Lower lobe of right lung (tissue), 2 donors: Measurements from ENCODE around the gene NBPF12. TPM values are rescaled to one million over a fixed set of nuclear protein-coding genes. Genes with fewer than 3 reads are reported as not detected.
"Not testable (repeated sequence)": the region's sequence is repeated elsewhere in the genome, so short reads cannot be mapped to it uniquely, and the experiment has no call there.

Experiments
- ATAC-seq, 2 donors: fragments of 200-7000 bp; cut with Tn5 transposase; one replicate each; pipeline ENCODE4 v1.9.1; 2020 to 2022; ENCODE audit warnings: mild to moderate bottlenecking in 2 of 2, moderate library complexity in 2 of 2
- DNase-seq: peaks from one replicate; pipeline ENCODE4 v3.0.0-alpha.2; 2020
- H3K27ac ChIP-seq: fragments of 200-600 bp; one replicate; pipeline ENCODE4 v1.8.0; 2022
- H3K27me3 ChIP-seq: fragments of 200-600 bp; one replicate; pipeline ENCODE4 v1.8.0; 2022; ENCODE audit warnings: low read depth
- H3K36me3 ChIP-seq: fragments of 200-600 bp; one replicate; pipeline ENCODE4 v1.8.0; 2022; ENCODE audit warnings: mild to moderate bottlenecking
- H3K4me1 ChIP-seq: fragments of 200-600 bp; one replicate; pipeline ENCODE4 v1.8.0; 2022
- H3K4me3 ChIP-seq: fragments of 200-600 bp; one replicate; pipeline ENCODE4 v1.8.0; 2022; ENCODE audit warnings: mild to moderate bottlenecking
- H3K9me3 ChIP-seq: fragments of 200-600 bp; one replicate; pipeline ENCODE4 v1.8.0; 2022
- CTCF ChIP-seq: fragments of 200-600 bp; IDR thresholded peaks from one replicate; pipeline ENCODE4 v1.8.0; 2022; ENCODE audit warnings: antibody characterized with exemption, mild to moderate bottlenecking
- intact Hi-C: fragments of 100-400 bp; cut with DNase I; formaldehyde crosslinking; loops from one replicate; pipeline ENCODE4 v1.11.0; 2022
- total RNA-seq: library from RNA; stranded (reverse); fragmentation: NEBNext Ultra II Directional; extraction: Animal tissue kit (Norgen Biotek cat#: 25700); gene quantifications from one replicate; pipeline ENCODE4 v1.2.1, GENCODE V29; 2021
- donor health status: DM: no; HTN: yes; CAD: no; lungs with severe emphysema.

NBPF12 gene
- total RNA-seq, 1 donor from 2014 or later: 14.6 TPM

DNA sequence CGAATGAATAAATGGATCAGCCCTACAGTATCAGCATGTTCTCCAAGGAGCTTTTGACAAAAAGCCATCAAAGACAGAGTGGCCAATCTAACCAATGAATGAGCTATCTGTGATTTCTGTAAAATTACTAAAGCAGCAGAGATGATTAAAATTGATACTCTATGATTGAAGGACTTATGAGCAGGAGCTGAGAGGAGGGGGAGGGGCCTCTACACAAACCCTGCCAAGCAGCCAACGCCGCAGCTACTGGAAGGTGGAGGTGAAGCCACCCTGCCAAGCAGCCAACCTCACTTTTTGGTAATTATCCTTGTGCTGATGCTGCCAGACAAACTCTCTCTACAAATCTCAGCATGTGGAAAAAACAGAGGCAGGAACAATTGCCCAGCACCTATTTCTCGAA lies 88.9 kb downstream of the NBPF12 start:
- H3K4me1 ChIP-seq, H3K36me3 ChIP-seq, H3K27ac ChIP-seq, intact Hi-C loops, H3K27me3 ChIP-seq, H3K9me3 ChIP-seq, ATAC-seq, DNase-seq, H3K4me3 ChIP-seq: not testable (repeated sequence)

- H3K9me3 ChIP-seq, ATAC-seq, H3K4me1 ChIP-seq, H3K4me3 ChIP-seq, H3K27ac ChIP-seq, H3K36me3 ChIP-seq, H3K27me3 ChIP-seq, intact Hi-C loops, DNase-seq: not testable (repeated sequence)
Measured at GRCh38 chr1:147030066-147030653, 92.0 kb downstream of the NBPF12 start.

DNA sequence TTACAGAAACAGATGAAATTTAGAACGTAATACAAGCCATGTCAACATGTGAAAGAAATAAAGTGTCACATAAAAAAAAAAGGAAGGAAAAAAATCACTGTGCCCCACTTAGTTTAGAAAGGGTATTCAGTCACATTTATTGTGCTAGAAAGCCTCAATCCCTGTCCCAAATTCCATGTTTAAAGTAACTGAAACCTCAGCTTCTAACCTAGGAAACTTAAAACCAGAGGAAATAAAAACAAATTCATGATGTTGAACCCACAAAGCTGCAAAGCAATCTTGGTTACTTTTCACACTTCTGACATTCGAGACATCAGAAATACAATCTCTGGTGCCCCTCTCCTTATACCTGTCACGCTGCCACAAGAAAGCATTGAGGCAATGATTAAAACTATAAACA lies 101.8 kb downstream of the NBPF12 start:
- DNase-seq: no peak
- H3K27ac ChIP-seq: no peak overlapping the region
- intact Hi-C loops: no loop called here
- H3K36me3 ChIP-seq: no peaks in the 10 kb centered on the region
- H3K4me3 ChIP-seq: no peak overlapping the region
- no peaks in the 10 kb centered on the region for H3K27me3 ChIP-seq
- TF ChIP-seq CTCF: no peak
- ATAC-seq: no peak
- no peaks in the 10 kb centered on the region for H3K4me1 ChIP-seq
- H3K9me3 ChIP-seq: no peaks in the 10 kb centered on the region

- not testable (repeated sequence) for H3K27me3 ChIP-seq
Measured at GRCh38 chr1:147042891-147043290, 104.8 kb downstream of the NBPF12 start.

DNA sequence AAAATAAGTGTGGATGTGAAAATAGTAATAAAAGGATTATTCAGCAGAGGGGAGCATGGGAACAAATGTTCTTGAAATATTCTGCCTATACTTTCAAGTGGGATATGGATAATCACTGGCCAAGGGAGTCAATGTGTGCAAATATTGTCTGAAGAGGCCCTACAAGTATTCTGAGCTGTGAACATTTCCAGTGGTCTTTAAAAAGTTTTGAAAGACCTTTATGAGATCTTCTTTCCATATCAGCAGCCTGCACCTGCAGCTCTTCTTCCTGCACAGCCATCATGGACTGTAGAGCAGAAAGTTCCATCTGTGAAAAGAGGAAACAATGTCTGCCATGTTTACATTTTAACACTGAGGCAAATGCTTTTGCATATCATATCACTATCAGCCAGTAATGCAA lies 106.4 kb downstream of the NBPF12 start:
- H3K27ac ChIP-seq, ATAC-seq, intact Hi-C loops, H3K4me3 ChIP-seq, H3K9me3 ChIP-seq, DNase-seq, H3K36me3 ChIP-seq, H3K27me3 ChIP-seq, H3K4me1 ChIP-seq: not testable (repeated sequence)

More at GRCh38 chr1:147042891-147043290, 104.8 kb downstream of the NBPF12 start:
- ATAC-seq, intact Hi-C loops, DNase-seq, H3K4me1 ChIP-seq, H3K36me3 ChIP-seq, H3K9me3 ChIP-seq, H3K27ac ChIP-seq, H3K4me3 ChIP-seq: not testable (repeated sequence)

Other genes starting within 250 kb of the NBPF12 start
- gene PRKAB2, start 234.1 kb downstream of the NBPF12 start, total RNA-seq: 11.3 TPM